Esophagus muscularis mucosa (tissue), 4 donors: Measurements from ENCODE around the gene MESP2. TPM values are rescaled to one million over a fixed set of nuclear protein-coding genes. Genes with fewer than 3 reads are reported as not detected.

Source experiments
- DNase-seq: peaks from one replicate; pipeline ENCODE4 v3.0.0-alpha.2; 2017; ENCODE audit errors: extremely low spot score
- H3K27ac ChIP-seq, 4 donors: fragments of 200-600 bp; sonication (generic); replicated peaks in 1 of 4; 1 replicate in 3 of 4; 2 replicates in 1 of 4; pipeline ENCODE4 v1.5.1; 2016 to 2019; ENCODE audit warnings: mild to moderate bottlenecking in 1 of 4
- H3K27me3 ChIP-seq, 4 donors: fragments of 200-600 bp; sonication (generic); one replicate each; pipeline versions ENCODE4 v1.5.1 to v1.6.0; 2016 to 2019
- H3K36me3 ChIP-seq, 4 donors: fragments of 200-600 bp; sonication (generic); one replicate each; pipeline ENCODE4 v1.5.1; 2016 to 2019
- H3K4me1 ChIP-seq, 4 donors: fragments of 200-600 bp; sonication (generic); one replicate each; pipeline ENCODE4 v1.5.1; 2016 to 2019
- H3K4me3 ChIP-seq, 4 donors: fragments of 200-600 bp; sonication (generic); 1 replicate in 2 of 4; 2 replicates in 2 of 4; pipeline ENCODE4 v1.5.1; 2016 to 2019; ENCODE audit warnings: mild to moderate bottlenecking in 4 of 4, moderate library complexity in 1 of 4
- H3K9me3 ChIP-seq, 4 donors: fragments of 200-600 bp; sonication (generic); 1 replicate in 3 of 4; 2 replicates in 1 of 4; pipeline ENCODE4 v1.5.1; 2016 to 2019
- CTCF ChIP-seq, 3 experiments: fragments of 200-600 bp in 2 of 3; fragments of 450-650 bp in 1 of 3; sonication (generic) in 2 of 3; IDR thresholded peaks; one replicate each; pipeline ENCODE4 v1.5.1; 2017 to 2019; ENCODE audit warnings: antibody characterized with exemption in 3 of 3, mild to moderate bottlenecking in 2 of 3, moderate library complexity in 1 of 3
- EP300 ChIP-seq: sonication (generic); formaldehyde crosslinking; IDR thresholded peaks from one replicate; pipeline ENCODE4 v1.6.1; 2017; ENCODE audit warnings: antibody characterized with exemption
- POLR2A ChIP-seq: fragments of 450-650 bp; IDR thresholded peaks from one replicate; pipeline ENCODE4 v1.6.1; 2017; ENCODE audit warnings: antibody characterized with exemption, moderate library complexity, mild to moderate bottlenecking, low read depth
- POLR2AphosphoS5 ChIP-seq, 2 donors: sonication (generic); formaldehyde crosslinking; IDR thresholded peaks; one replicate each; pipeline ENCODE4 v1.6.1; 2017; ENCODE audit warnings: antibody characterized with exemption in 2 of 2
- WGBS: methylation state at CpG from one replicate; pipeline ENCODE4 v1.1.5; 2018; 5-methylcytosine and 5-hydroxymethylcytosine counted together
- intact Hi-C: fragments of 100-400 bp; cut with DNase I; formaldehyde crosslinking; loops from one replicate; pipeline ENCODE4 v1.15.1; 2023
- total RNA-seq, 4 donors: library from RNA; depleted of rRNA; stranded (reverse); fragments of >200 nt; gene quantifications; one replicate each; pipeline versions ENCODE4 v1.1.0 to v1.2.1, GENCODE V29; 2016

The MESP2 gene
- not detected for total RNA-seq

GRCh38 chr15:89776274-89777072 is at the start of gene MESP2:
Gene MESP2 (plus strand): TSS chr15:89776332. CDS start chr15:89776358, 26 bp downstream.
- WGBS: 3% methylated on average over 31 of the region's 82 CpGs
- no peaks in the 10 kb centered on the region for H3K27me3 ChIP-seq
- peak within 1 kb of the TSS; percentile 28 to 59 (median 54) for H3K27ac ChIP-seq
- DNase-seq: peak; percentile 94
- H3K36me3 ChIP-seq: no peaks in the 10 kb centered on the region
- peak within 1 kb of the TSS; percentile 49 to 65 (median 53) for H3K4me3 ChIP-seq
- peaks cover 11 to 16% (median 14%) of the 10 kb centered on the region in 4 donors for H3K4me1 ChIP-seq
- no peaks in the 10 kb centered on the region for H3K9me3 ChIP-seq
- intact Hi-C loops: loop anchor here (10.0 kb wide), 1 partner anchor 198 kb away; no protein-coding TSS in a partner anchor
- TF ChIP-seq POLR2A (no peak), POLR2AphosphoS5 (IDR thresholded peaks at IDR 0.05) (peak in 1 of 2 donors; percentile 78), CTCF (IDR thresholded peaks at IDR 0.05) (peak; percentile 43 to 61 (median 60))

GRCh38 chr15:89728254-89728653 is 47.9 kb upstream of the MESP2 start:
- no peaks in the 10 kb centered on the region for H3K36me3 ChIP-seq
- no peak overlapping the region for H3K4me3 ChIP-seq
- WGBS: 52% methylated on average over 2 of the region's 2 CpGs
- no peak for TF ChIP-seq POLR2A
- TF ChIP-seq POLR2AphosphoS5 (IDR thresholded peaks at IDR 0.05): peak; percentile 65 to 83
- TF ChIP-seq EP300: peak; percentile 51
- H3K4me1 ChIP-seq: peaks cover 0 to 12% (median 7%) of the 10 kb centered on the region in 4 donors
- H3K27ac ChIP-seq: peak overlapping the region; percentile 45 to 65 (median 53)
- H3K9me3 ChIP-seq: no peaks in the 10 kb centered on the region
- intact Hi-C loops: no loop called here
- no peak for DNase-seq
- H3K27me3 ChIP-seq: peaks cover 0 to 5% (median 0%) of the 10 kb centered on the region in 4 donors

- Histone ChIP-seq H3K27me3 (peaks cover 0 to 5% (median 0%) of the 10 kb centered on the region in 4 donors), H3K9me3 (no peaks in the 10 kb centered on the region), H3K27ac (no peak overlapping the region), H3K36me3 (no peaks in the 10 kb centered on the region), H3K4me3 (no peak overlapping the region), H3K4me1 (peaks cover 0 to 12% (median 7%) of the 10 kb centered on the region in 4 donors)
- no peak for TF ChIP-seq POLR2AphosphoS5 (IDR thresholded peaks at IDR 0.05)
- no peak for TF ChIP-seq EP300
- TF ChIP-seq POLR2A: no peak
- TF ChIP-seq CTCF (IDR thresholded peaks at IDR 0.05): no peak
- intact Hi-C loops: no loop called here
- DNase-seq: no peak
- 93% methylated on average over 3 of the region's 5 CpGs for WGBS
These were observed 44.9 kb upstream of the MESP2 start for GRCh38 chr15:89731275-89731674.

- intact Hi-C loops: no loop called here
- Histone ChIP-seq H3K4me1 (peaks cover 0 to 12% (median 7%) of the 10 kb centered on the region in 4 donors), H3K4me3 (no peak overlapping the region), H3K9me3 (no peaks in the 10 kb centered on the region), H3K36me3 (no peaks in the 10 kb centered on the region), H3K27ac (no peak overlapping the region), H3K27me3 (peaks cover 0 to 5% (median 0%) of the 10 kb centered on the region in 4 donors)
- WGBS: 55% methylated on average over 7 of the region's 8 CpGs
- DNase-seq: no peak
- TF ChIP-seq EP300 (no peak), CTCF (IDR thresholded peaks at IDR 0.05) (no peak), POLR2A (no peak), POLR2AphosphoS5 (IDR thresholded peaks at IDR 0.05) (no peak)
These were observed 43.5 kb upstream of the MESP2 start for GRCh38 chr15:89732451-89733172.

- Histone ChIP-seq H3K4me1 (peaks cover 0 to 4% (median 2%) of the 10 kb centered on the region in 4 donors), H3K27ac (no peak overlapping the region), H3K4me3 (no peak overlapping the region), H3K36me3 (no peaks in the 10 kb centered on the region), H3K27me3 (peaks cover 0 to 5% (median 0%) of the 10 kb centered on the region in 4 donors), H3K9me3 (no peaks in the 10 kb centered on the region)
- TF ChIP-seq POLR2A: no peak
- DNase-seq: no peak
- 59% methylated on average over 4 of the region's 4 CpGs for WGBS
- intact Hi-C loops: no loop called here
These were observed 40.4 kb upstream of the MESP2 start for GRCh38 chr15:89735773-89736172.
